ENCODE measurements around the gene HIVEP3.

HIVEP3 gene

GRCh38 chr1:41631971-41632370, 286.8 kb downstream of the HIVEP3 start:
- peak; percentile 40 for DNase-seq (ENCODE audit: low read depth)
- H3K4me3 ChIP-seq (ENCODE audit: low read length) = no peak overlapping the region
- TF ChIP-seq CTCF (IDR thresholded peaks at IDR 0.05; ENCODE audit: insufficient read depth, low read depth, low read length, missing control alignments) = no peak

GRCh38 chr1:41631154-41631553, 287.6 kb downstream of the HIVEP3 start:
- H3K4me3 ChIP-seq (ENCODE audit: low read length) = no peak overlapping the region
- DNase-seq (ENCODE audit: low read depth) = no peak
- TF ChIP-seq CTCF (IDR thresholded peaks at IDR 0.05; ENCODE audit: insufficient read depth, low read depth, low read length, missing control alignments) = no peak

GRCh38 chr1:41629571-41629970, 289.2 kb downstream of the HIVEP3 start:
- H3K4me3 ChIP-seq (ENCODE audit: low read length) = no peak overlapping the region
- peak; percentile 53 for DNase-seq (ENCODE audit: low read depth)
- TF ChIP-seq CTCF (IDR thresholded peaks at IDR 0.05; ENCODE audit: insufficient read depth, low read depth, low read length, missing control alignments) = no peak

GRCh38 chr1:41629141-41629540, 289.6 kb downstream of the HIVEP3 start:
- no peak for TF ChIP-seq CTCF (IDR thresholded peaks at IDR 0.05; ENCODE audit: insufficient read depth, low read depth, low read length, missing control alignments)
- DNase-seq (ENCODE audit: low read depth) = no peak
- no peak overlapping the region for H3K4me3 ChIP-seq (ENCODE audit: low read length)

- no peak overlapping the region for H3K4me3 ChIP-seq (ENCODE audit: low read length)
- peak; percentile 19 for DNase-seq (ENCODE audit: low read depth)
- no peak for TF ChIP-seq CTCF (IDR thresholded peaks at IDR 0.05; ENCODE audit: insufficient read depth, low read depth, low read length, missing control alignments)
Measured at GRCh38 chr1:41627491-41628280, 291.0 kb downstream of the HIVEP3 start.

GRCh38 chr1:41626616-41627375, 291.9 kb downstream of the HIVEP3 start:
- TF ChIP-seq CTCF (IDR thresholded peaks at IDR 0.05; ENCODE audit: insufficient read depth, low read depth, low read length, missing control alignments) = no peak
- H3K4me3 ChIP-seq (ENCODE audit: low read length) = no peak overlapping the region
- peak; percentile 93 for DNase-seq (ENCODE audit: low read depth)

Measured in epithelial cell of esophagus (primary cell).